Astrocyte (in vitro differentiated cells and primary cell): Measurements from ENCODE around the gene KRT13.

Experiments
- CTCF ChIP-seq: IDR thresholded peaks from 2 replicates; pipeline ENCODE4 v1.5.1; 2011; ENCODE audit warnings: low read depth, mild to moderate bottlenecking, inconsistent platforms, low read length, moderate library complexity; ENCODE audit not compliant: insufficient read depth
- EZH2 ChIP-seq: IDR thresholded peaks from 2 replicates; pipeline ENCODE4 v1.6.1; 2012; ENCODE audit warnings: mild to moderate bottlenecking, low read length, inconsistent platforms; ENCODE audit not compliant: insufficient read depth

GRCh38 chr17:41520821-41521521 is 15.6 kb upstream of the KRT13 start:
- TF ChIP-seq EZH2 (no peak), CTCF (no peak)
